GM19043 (cell line): ENCODE results near the gene NPFFR1.
"Not testable (repeated sequence)": the region's sequence is repeated elsewhere in the genome, so short reads cannot be mapped to it uniquely, and the experiment has no call there.

ENCODE experiments used
- ATAC-seq: cut with Tn5 transposase; IDR thresholded peaks from one replicate; pipeline ENCODE4 v1.9.1; 2021; ENCODE audit warnings: low read depth; ENCODE audit not compliant: unreplicated experiment

Gene NPFFR1

GRCh38 chr10:70258216-70258615, 25.6 kb downstream of the NPFFR1 start:
- ATAC-seq: no peak

DNA sequence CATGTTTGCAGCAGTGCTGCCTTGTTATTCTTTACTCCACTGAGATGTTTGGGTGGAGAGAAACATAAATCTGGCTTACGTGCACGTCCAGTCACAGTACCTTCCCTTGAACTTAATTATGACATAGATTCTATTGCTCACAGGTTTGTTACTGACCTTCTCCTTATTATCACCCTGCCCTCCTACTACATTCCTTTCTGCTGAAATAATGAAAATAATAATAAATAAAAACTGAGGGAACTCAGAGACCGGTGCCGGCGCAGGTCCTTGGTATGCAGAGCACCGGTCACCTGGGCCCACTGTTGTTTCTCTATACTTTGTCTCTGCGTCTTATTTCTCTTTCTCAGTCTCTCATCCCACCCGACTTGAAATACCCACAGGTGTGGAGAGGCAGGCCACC, 26.0 kb downstream of the NPFFR1 start:
- ATAC-seq: not testable (repeated sequence)

DNA sequence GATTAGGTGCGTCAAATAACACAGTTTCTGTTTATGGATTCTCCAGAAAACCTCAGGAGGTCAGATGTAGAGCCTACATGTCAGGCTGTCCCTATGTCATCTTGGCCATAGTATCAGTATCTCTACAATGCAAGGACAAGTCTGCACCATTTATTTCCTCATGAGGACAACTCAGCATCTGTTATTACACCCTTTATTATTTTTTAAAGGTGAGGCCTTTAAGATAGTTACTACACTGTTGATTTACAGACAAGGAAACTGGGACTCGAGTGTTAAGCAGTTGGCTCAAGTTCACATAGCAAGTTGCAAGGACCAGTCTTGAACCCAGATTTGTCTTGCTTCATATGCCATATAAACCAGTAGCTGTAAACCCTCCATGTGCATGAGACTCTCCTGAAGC, 27.3 kb downstream of the NPFFR1 start:
- no peak for ATAC-seq

- no peak for ATAC-seq
Measured at GRCh38 chr10:70255329-70256299, 28.2 kb downstream of the NPFFR1 start.

DNA sequence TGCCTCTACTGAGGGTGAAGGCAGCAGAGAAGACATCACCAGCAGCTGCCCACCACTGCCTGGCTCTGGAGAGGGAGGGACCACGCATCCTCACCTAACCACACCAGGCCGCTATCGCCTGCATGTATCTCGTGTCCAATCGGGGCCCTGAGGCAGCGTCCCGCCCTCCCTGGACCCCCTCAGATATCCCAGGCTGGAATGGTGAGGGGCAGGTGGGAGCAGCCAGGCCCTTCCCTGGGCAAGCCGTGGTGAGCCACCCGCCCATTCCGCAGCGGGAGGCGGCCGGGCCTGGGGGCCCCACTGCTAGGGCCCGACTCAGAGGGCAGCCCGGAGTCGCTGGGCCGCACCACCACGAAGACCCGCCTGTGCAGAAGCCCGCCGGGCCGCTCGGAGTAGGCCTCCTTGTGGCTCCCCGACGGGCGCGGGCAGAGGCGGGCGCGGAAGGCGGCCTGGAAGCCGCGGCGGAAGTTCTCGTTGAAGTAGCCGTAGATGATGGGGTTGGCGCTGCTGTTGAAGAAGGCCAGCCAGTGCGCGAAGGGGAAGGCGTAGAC, 29.0 kb downstream of the NPFFR1 start:
- no peak for ATAC-seq

DNA sequence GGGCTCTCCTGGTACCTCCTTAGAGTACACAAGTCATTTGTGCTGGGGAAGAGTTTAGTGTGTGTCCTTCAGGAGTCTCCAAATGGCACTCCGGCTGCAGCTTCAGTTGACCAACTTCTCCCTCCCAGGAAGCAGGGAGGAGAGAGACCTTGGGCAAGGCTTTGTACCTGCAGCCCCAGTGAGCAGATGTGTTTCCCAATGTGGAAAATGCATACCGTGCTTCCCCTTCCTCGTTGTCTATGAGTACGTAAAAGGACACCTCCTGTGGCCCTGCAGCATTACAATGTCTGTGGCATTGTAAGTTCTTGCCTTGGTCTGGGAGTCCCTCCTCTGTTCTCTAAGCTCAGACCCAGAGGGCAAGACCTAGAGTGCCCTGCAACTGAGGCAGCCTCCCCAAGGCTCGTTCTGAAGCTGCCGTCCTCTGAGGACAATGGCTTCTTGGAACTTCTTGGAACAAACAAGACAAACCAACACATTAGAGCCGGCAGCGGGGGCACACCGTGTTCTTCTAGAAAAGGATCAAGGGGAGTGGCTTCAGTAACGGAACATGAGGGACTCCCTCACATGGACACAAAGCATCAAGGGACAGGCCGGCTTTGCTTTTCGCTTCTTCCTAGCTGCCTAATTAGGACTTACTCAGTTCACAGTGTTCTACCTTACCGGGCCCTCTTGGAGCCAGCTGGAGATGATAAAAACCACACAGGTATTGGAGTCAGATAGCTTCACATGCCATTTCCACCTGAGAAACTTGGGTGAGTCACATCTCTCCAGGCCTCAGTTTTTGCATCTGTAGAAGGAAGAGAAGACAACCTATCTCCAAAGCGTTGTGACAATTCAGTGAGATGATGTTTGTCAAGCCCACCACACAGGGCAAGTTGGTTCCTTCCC, 29.7 kb downstream of the NPFFR1 start:
- no peak for ATAC-seq

DNA sequence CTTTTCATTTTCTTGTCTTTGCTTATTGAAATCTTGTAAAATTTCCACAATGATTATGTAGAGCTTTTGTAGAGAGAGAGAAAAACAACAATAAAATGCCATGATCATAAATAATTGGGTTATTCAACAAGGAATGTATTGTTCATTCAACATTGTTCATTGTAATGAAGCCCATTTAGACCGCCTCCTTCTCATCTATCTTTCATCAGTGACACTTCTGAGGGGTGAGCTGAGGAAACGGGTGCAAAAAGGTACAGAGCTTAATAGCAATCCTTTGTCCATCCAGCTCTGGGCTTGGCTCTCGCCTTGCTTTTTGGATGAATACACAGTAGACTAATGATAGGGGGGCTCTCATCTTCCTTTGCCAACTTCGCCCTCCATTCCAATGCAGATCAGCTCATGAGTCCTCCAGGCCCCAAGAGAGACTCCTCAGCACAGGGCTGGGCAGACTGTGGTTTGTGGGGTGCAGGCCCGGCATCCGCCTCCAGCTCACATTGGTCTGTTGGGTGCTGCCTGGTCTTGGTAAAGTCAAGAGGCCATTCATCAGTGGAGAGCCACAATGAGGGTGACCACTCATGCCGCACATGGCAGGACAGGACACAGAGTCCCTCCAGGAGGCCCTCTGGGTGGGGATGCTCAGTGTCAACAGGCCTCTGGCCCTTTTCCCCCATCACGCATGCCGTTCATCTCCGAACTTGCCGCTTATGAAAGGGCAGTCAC, 32.7 kb downstream of the NPFFR1 start:
- ATAC-seq: no peak

GRCh38 chr10:70247360-70247759, 36.4 kb downstream of the NPFFR1 start:
- no peak for ATAC-seq

DNA sequence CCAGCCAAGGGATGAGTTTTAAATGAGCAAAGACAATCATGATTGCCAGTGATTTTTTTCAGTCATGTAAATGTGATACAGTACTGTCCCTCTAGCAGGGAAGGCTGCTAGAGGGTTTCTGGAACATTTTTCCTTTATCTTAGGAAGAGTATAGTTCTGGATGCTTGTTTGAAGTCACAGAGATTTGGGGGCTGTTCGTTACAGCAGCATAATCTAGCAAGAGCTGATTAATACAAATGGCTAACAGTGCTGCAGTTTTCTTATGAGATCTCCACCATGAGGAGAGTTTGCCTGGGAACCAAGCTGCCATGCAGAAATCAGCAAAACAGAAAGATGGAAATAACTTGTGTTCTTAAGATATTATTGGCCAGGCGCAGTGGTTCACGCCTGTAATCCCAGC, 42.7 kb downstream of the NPFFR1 start:
- no peak for ATAC-seq

- not testable (repeated sequence) for ATAC-seq
Measured at GRCh38 chr10:70239986-70240385, 43.8 kb downstream of the NPFFR1 start.

- ATAC-seq: not testable (repeated sequence)
Measured at GRCh38 chr10:70239077-70239976, 44.5 kb downstream of the NPFFR1 start.

- not testable (repeated sequence) for ATAC-seq
Measured at GRCh38 chr10:70237958-70238536, 45.8 kb downstream of the NPFFR1 start.

DNA sequence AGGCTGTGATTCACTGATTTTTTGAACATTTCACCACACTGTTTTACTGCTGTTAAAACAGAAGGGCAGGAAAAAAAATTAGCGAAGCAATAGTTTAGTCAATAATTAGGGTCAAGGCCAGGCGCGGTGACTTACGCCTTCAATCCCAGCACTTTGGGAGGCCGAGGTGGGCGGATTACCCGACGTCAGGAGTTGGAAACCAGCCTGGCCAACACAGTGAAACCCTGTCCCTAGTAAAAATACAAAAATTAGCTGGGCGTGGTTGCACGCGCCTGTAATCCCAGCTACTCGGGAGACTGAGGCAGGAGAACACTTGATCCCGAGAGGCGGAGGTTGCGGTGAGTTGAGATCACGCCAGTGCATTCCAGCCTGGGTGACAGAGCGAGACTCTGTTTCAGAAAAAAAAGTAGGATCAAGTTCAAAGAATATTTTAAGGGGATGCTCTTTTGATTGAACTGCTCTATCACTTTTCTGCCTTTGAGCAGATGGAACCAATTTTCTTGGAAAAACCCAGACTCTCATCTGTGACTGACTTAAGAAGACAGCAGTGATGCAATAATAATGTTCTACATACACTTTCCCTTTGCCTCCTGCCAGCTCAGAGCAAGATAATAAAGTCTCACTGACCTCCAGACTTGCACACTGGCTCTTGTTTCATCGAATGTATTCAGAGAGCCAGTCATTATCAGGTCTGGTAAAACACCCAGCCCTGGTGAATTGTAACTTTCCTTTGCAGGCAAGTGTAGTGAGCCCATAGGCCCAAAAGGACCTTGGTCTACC, 48.9 kb downstream of the NPFFR1 start:
- ATAC-seq: no peak

GRCh38 chr10:70233939-70234300, 49.9 kb downstream of the NPFFR1 start:
- no peak for ATAC-seq

GRCh38 chr10:70233109-70233938, 50.5 kb downstream of the NPFFR1 start, which contains the start of gene PPA1:
TSS of gene PPA1 (minus strand) at chr10:70233429. CDS start at chr10:70233327, 102 bp downstream.
- peak; percentile 78 for ATAC-seq

DNA sequence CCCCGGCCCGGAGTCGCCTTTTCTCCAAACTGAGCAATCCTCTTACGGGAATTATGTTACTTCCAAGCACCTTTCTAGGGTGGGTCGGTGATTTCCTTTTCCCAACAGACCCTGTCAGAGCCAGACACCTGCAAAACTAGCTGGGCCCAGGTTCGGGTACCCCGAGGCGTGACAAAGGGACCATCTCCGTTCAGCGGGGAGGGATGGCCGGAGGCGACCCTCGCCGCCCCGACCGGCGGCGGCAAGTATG, 51.0 kb downstream of the NPFFR1 start:
- ATAC-seq: no peak

DNA sequence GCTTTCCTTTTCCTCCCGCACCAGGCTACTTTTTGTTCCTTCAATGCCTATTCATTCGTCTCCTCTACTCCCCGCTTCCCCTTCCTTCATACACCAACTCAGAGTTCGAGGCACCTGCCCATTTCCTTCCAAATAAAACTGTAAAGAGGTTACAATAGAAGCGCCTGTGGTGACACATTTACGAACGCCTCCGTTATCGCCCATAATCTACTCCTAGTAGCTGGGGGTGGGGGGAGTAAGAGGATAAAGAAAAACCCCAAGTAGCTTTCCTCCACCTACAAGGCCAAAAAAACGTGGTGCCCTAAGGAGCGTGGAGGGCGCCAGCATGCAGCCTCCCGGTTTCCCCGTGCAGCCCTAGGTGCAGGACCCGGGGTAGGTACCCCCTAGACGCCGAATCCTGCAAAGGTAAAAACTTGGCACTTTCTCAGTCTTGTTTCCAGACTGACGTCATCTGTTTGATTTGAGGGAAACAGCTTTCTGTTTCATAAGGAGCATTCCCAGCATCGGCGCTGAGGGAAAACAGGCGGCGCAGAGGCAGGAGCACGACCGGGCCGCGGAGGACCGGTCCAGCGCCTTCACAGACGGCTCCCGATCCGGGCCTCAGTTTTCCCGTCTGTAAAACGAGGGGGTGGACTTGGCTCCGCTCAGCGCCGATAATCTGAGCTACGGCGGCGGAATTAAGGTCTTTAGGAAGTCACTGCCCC, 51.5 kb downstream of the NPFFR1 start:
- ATAC-seq: no peak
